GM21515 (cell line): Measurements from ENCODE around the gene NPFFR2.
"Not testable (repeated sequence)": the region's sequence is repeated elsewhere in the genome, so short reads cannot be mapped to it uniquely, and the experiment has no call there.

Experiments
- ATAC-seq: cut with Tn5 transposase; IDR thresholded peaks from one replicate; pipeline ENCODE4 v1.9.1; 2021; ENCODE audit not compliant: unreplicated experiment

Gene NPFFR2

GRCh38 chr4:72031868-72032608 is at the start of gene NPFFR2:
TSS of gene NPFFR2 (plus strand) at chr4:72032000. CDS start at chr4:72128592, 96,592 bp downstream.
- no peak for ATAC-seq

- no peak for ATAC-seq
These were observed 39.1 kb upstream of the NPFFR2 start for GRCh38 chr4:71992571-71993312.

- no peak for ATAC-seq
These were observed 37.2 kb upstream of the NPFFR2 start for GRCh38 chr4:71994559-71994958.

GRCh38 chr4:71995297-71995696 is 36.5 kb upstream of the NPFFR2 start:
- ATAC-seq = no peak

GRCh38 chr4:72006586-72006985 is 25.2 kb upstream of the NPFFR2 start:
- no peak for ATAC-seq

GRCh38 chr4:72011906-72012305 is 19.9 kb upstream of the NPFFR2 start:
- ATAC-seq = no peak

GRCh38 chr4:72016011-72016410 is 15.8 kb upstream of the NPFFR2 start:
- no peak for ATAC-seq

GRCh38 chr4:72019688-72020087 is 12.1 kb upstream of the NPFFR2 start:
- ATAC-seq = no peak

- ATAC-seq = no peak
These were observed 9.2 kb upstream of the NPFFR2 start for GRCh38 chr4:72022553-72022952.

GRCh38 chr4:72055566-72055965 is 23.8 kb downstream of the NPFFR2 start:
- ATAC-seq = no peak

GRCh38 chr4:72063726-72064125 is 31.9 kb downstream of the NPFFR2 start:
- ATAC-seq = no peak

GRCh38 chr4:72067051-72067450 is 35.3 kb downstream of the NPFFR2 start:
- no peak for ATAC-seq

GRCh38 chr4:72073816-72074215 is 42.0 kb downstream of the NPFFR2 start:
- no peak for ATAC-seq

- no peak for ATAC-seq
These were observed 44.8 kb downstream of the NPFFR2 start for GRCh38 chr4:72076562-72076961.

GRCh38 chr4:72077346-72077745 is 45.5 kb downstream of the NPFFR2 start:
- ATAC-seq = no peak

GRCh38 chr4:72084587-72085011 is 52.8 kb downstream of the NPFFR2 start:
- ATAC-seq = peak; percentile 59

GRCh38 chr4:72090606-72091005 is 58.8 kb downstream of the NPFFR2 start:
- not testable (repeated sequence) for ATAC-seq

GRCh38 chr4:72094059-72094797 is 62.4 kb downstream of the NPFFR2 start:
- ATAC-seq = no peak

- ATAC-seq = no peak
These were observed 75.7 kb downstream of the NPFFR2 start for GRCh38 chr4:72107456-72107855.

GRCh38 chr4:72109364-72109763 is 77.6 kb downstream of the NPFFR2 start:
- no peak for ATAC-seq

GRCh38 chr4:72109959-72110497 is 78.2 kb downstream of the NPFFR2 start:
- no peak for ATAC-seq
